Upper lobe of right lung (tissue), 1 donor: ENCODE results near the gene ZFYVE1. TPM values are rescaled to one million over a fixed set of nuclear protein-coding genes. Genes with fewer than 3 reads are reported as not detected.

Source experiments
- ATAC-seq: fragments of 200-7000 bp; cut with Tn5 transposase; one replicate; pipeline ENCODE4 v1.9.1; 2020; ENCODE audit warnings: mild to moderate bottlenecking, moderate library complexity
- DNase-seq: peaks from one replicate; pipeline ENCODE4 v3.0.0-alpha.2; 2020
- H3K27ac ChIP-seq: fragments of 200-600 bp; one replicate; pipeline ENCODE4 v1.8.0; 2022
- H3K27me3 ChIP-seq: fragments of 200-600 bp; one replicate; pipeline ENCODE4 v1.8.0; 2022; ENCODE audit warnings: mild to moderate bottlenecking
- H3K36me3 ChIP-seq: fragments of 200-600 bp; one replicate; pipeline ENCODE4 v1.8.0; 2022
- H3K4me1 ChIP-seq: fragments of 200-600 bp; one replicate; pipeline ENCODE4 v1.8.0; 2022
- H3K4me3 ChIP-seq: fragments of 200-600 bp; one replicate; pipeline ENCODE4 v1.8.0; 2022; ENCODE audit warnings: mild to moderate bottlenecking
- H3K9me3 ChIP-seq: fragments of 200-600 bp; one replicate; pipeline ENCODE4 v1.8.0; 2022
- intact Hi-C: fragments of 100-400 bp; cut with DNase I; formaldehyde crosslinking; loops from one replicate; pipeline ENCODE4 v1.11.0; 2022
- total RNA-seq: library from RNA; stranded (reverse); fragmentation: NEBNext Ultra II Directional; extraction: Animal tissue kit (Norgen Biotek cat#: 25700); gene quantifications from one replicate; pipeline ENCODE4 v1.2.1, GENCODE V29; 2021
- TF ChIP-seq, protein P1 (sequence below): fragments of 200-600 bp; IDR thresholded peaks from one replicate; pipeline ENCODE4 v1.8.0; 2022; ENCODE audit warnings: antibody characterized with exemption
- donor health status: DM: no; HTN: yes; CAD: no; lungs with severe emphysema.

ZFYVE1 gene
- total RNA-seq, 1 donor from 2014 or later: 21.6 TPM

DNA sequence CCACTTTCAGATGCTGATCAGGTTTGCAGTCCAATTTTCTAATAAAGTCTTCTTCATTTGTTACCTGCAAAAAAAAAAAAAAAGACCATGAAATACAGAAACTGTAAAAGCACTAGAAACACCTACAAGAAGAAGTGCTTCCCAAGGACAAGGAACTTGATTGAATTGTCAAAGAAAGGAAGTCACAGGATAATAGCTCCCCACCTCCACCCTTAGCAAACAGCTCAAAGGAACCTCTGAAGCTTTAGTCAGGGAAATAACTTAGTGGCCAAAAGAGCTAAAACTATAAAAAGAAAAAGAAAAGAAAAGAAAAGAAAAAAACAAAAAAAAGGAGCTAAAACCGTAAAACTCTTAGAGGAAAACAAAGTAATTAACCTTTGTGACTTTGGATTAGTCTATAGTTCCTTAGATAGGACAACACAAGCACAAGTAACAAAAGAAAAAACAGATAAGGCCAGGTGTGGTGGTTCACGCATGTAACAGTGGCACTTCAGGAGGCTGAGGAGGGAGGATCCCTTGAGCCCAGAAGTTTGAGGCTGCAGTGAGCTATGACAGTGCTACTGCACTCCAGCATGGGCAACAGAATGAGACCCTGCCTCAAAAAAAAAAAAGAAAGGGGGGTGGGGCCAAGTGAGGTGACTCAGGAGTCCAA, 28.5 kb downstream of the ZFYVE1 start:
- Histone ChIP-seq H3K27ac (no peak overlapping the region), H3K27me3 (no peaks in the 10 kb centered on the region), H3K4me3 (no peak overlapping the region), H3K36me3 (peaks cover 53% of the 10 kb centered on the region), H3K4me1 (no peaks in the 10 kb centered on the region), H3K9me3 (no peaks in the 10 kb centered on the region)
- DNase-seq: no peak
- ATAC-seq: no peak
- intact Hi-C loops: no loop called here
- TF ChIP-seq, protein P1, sequence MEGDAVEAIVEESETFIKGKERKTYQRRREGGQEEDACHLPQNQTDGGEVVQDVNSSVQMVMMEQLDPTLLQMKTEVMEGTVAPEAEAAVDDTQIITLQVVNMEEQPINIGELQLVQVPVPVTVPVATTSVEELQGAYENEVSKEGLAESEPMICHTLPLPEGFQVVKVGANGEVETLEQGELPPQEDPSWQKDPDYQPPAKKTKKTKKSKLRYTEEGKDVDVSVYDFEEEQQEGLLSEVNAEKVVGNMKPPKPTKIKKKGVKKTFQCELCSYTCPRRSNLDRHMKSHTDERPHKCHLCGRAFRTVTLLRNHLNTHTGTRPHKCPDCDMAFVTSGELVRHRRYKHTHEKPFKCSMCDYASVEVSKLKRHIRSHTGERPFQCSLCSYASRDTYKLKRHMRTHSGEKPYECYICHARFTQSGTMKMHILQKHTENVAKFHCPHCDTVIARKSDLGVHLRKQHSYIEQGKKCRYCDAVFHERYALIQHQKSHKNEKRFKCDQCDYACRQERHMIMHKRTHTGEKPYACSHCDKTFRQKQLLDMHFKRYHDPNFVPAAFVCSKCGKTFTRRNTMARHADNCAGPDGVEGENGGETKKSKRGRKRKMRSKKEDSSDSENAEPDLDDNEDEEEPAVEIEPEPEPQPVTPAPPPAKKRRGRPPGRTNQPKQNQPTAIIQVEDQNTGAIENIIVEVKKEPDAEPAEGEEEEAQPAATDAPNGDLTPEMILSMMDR: no peak

DNA sequence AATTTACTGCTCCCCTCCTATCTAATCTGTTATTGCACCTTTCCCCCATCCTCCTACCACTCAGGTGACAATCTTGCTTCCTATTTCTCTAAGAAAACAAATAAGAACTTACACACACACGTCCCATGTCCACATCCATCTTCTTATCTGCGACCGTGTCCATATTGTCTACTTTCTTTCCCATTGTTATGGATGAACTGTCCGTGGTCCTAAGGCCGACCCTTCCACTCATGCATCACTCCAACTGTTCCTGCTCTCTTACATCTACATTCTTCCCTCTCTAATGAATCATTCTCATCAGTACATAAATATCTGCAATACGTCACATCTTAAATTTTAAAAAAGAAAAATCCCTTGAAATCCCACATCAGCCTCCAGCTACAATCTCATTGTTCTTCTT, 30.0 kb downstream of the ZFYVE1 start:
- H3K27me3 ChIP-seq: no peaks in the 10 kb centered on the region
- ATAC-seq (no peak), DNase-seq (no peak)
- TF ChIP-seq, protein P1: no peak
- no peak overlapping the region for H3K27ac ChIP-seq
- peaks cover 64% of the 10 kb centered on the region for H3K36me3 ChIP-seq
- intact Hi-C loops: no loop called here
- no peaks in the 10 kb centered on the region for H3K4me1 ChIP-seq
- H3K9me3 ChIP-seq: no peaks in the 10 kb centered on the region
- no peak overlapping the region for H3K4me3 ChIP-seq

DNA sequence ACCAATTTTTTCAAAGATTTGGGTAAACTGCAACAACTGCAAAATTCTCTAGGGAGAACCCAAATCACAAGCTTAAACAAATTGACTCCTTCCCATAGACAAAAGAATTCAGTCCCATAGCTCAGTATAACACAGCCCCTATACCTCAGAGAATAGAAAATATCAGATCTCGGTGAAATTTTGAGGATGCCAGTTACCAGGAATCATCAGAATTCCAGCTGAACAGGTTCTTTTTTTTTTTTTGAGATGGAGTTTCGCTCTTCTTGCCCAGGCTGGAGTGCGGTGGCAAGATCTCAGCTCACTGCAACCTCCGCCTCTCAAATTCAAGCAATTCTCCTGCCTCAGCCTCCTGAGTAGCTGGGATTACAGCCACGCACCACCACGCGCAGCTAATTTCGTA, 36.7 kb downstream of the ZFYVE1 start:
- Histone ChIP-seq H3K4me3 (no peak overlapping the region), H3K4me1 (no peaks in the 10 kb centered on the region), H3K27ac (no peak overlapping the region), H3K36me3 (peaks cover 57% of the 10 kb centered on the region), H3K9me3 (no peaks in the 10 kb centered on the region), H3K27me3 (no peaks in the 10 kb centered on the region)
- intact Hi-C loops: no loop called here
- TF ChIP-seq, protein P1: no peak
- DNase-seq (no peak), ATAC-seq (no peak)

DNA sequence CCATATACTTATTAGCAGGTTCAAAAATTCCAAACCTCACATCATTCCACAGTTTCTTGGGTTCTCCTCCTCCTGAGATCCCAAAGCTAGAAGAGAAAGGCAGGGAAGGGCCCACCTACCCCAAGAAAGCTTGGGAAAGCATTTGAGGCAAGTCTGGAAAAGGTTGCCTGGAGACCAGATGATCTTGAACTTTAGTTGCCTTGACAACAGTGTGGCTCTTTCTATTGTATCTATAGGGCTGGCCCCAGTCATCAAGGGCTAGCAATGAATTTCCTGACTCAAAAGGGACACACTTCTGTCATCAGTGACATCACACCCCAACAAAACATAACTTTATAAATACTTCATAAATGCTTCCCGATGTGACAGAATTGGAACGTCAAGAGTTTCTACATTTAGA, 40.0 kb downstream of the ZFYVE1 start:
- H3K4me3 ChIP-seq: no peak overlapping the region
- intact Hi-C loops: no loop called here
- ATAC-seq (no peak), DNase-seq (no peak)
- H3K4me1 ChIP-seq: no peaks in the 10 kb centered on the region
- no peaks in the 10 kb centered on the region for H3K27me3 ChIP-seq
- TF ChIP-seq, protein P1: no peak
- peaks cover 46% of the 10 kb centered on the region for H3K36me3 ChIP-seq
- H3K9me3 ChIP-seq: no peaks in the 10 kb centered on the region
- H3K27ac ChIP-seq: no peak overlapping the region

DNA sequence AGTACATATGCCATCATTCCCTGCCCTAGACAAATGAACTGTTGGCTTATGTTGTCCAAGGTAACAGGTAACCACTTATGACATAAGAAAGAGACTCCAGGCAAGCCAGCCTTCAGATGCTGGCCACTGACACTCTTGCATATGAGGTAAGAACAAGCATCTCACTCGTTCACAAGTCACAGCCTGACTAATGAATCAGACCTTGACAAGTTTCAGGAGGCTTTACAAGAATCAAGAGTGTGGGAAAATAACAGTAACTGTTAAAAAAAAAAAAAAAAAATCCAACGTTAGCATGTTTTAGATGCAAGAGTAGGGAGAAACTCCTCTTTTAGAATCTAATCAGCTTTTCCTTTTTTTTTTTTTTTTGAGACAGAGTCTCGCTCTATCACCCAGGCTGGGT, 40.7 kb downstream of the ZFYVE1 start:
- ATAC-seq (no peak), DNase-seq (no peak)
- no peaks in the 10 kb centered on the region for H3K27me3 ChIP-seq
- no peak overlapping the region for H3K27ac ChIP-seq
- intact Hi-C loops: no loop called here
- H3K4me3 ChIP-seq: no peak overlapping the region
- TF ChIP-seq, protein P1: no peak
- peaks cover 46% of the 10 kb centered on the region for H3K36me3 ChIP-seq
- no peaks in the 10 kb centered on the region for H3K9me3 ChIP-seq
- no peaks in the 10 kb centered on the region for H3K4me1 ChIP-seq

DNA sequence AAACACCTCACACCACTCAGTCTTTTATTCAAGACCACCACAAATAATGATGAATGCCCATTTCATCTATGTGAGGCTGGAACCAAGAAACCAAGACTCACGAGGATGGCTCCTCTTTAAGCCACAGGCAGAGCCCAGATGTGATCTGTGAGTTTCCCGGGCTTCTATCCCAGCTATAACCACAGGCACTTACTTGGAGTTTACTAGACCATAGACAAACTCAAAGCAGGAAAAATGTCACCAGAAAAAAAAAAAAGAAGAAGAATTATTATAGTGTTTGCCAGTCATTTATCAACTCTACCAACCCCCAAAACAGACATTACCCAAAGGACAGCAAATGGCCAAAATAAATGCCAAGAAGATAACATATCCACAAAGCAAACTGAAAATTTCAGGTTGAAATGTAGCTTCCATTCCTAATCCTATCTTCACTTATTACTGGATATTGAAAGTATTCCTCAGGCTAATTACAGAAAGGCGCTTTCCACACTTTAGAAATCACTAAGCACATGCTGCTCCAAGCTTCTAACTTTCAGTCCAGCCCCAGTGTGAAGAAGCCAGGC, 44.7 kb downstream of the ZFYVE1 start:
- TF ChIP-seq, protein P1: no peak
- intact Hi-C loops: no loop called here
- ATAC-seq (no peak), DNase-seq (no peak)
- Histone ChIP-seq H3K36me3 (peaks cover 78% of the 10 kb centered on the region), H3K27ac (no peak overlapping the region), H3K27me3 (no peaks in the 10 kb centered on the region), H3K4me1 (no peaks in the 10 kb centered on the region), H3K9me3 (no peaks in the 10 kb centered on the region), H3K4me3 (no peak overlapping the region)
